GM13977 (cell line): ENCODE measurements around the gene GARIN3.

Source experiments
- DNase-seq: peaks from one replicate; pipeline ENCODE4 v3.0.0; 2012; ENCODE audit warnings: low spot score
- CTCF ChIP-seq: IDR thresholded peaks from 2 replicates; pipeline ENCODE4 v1.5.1; 2012; ENCODE audit warnings: mild to moderate bottlenecking, control low read depth; ENCODE audit not compliant: insufficient read depth; ENCODE audit errors: extremely low read depth, missing control alignments
- in situ Hi-C: fragments of 300-500 bp; cut with MboI; formaldehyde crosslinking; loops from one replicate; pipeline ENCODE4 v1.12.0; 2022; ENCODE audit warnings: low sequenced_read_pairs, low pct_unique_long_range_greater_than_20kb, mixed read lengths, inconsistent platforms; ENCODE audit not compliant: unreplicated experiment

GARIN3 gene

GRCh38 chr5:157184117-157184670 is 18.1 kb upstream of the GARIN3 start:
- no peak for TF ChIP-seq CTCF
- no peak for DNase-seq
- in situ Hi-C loops, result no loop called here

GRCh38 chr5:157182143-157182757 is 16.2 kb upstream of the GARIN3 start:
- TF ChIP-seq CTCF, result no peak
- in situ Hi-C loops, result no loop called here
- DNase-seq, result no peak

- TF ChIP-seq CTCF, result no peak
- DNase-seq, result no peak
- in situ Hi-C loops, result no loop called here
Measured at GRCh38 chr5:157180374-157181264, 14.6 kb upstream of the GARIN3 start, which contains the start of gene ITK. TSS of gene ITK (plus strand) at chr5:157180840. CDS start at chr5:157180978, 138 bp downstream.

- in situ Hi-C loops, result no loop called here
- no peak for TF ChIP-seq CTCF
- DNase-seq, result no peak
Measured at GRCh38 chr5:157178966-157179365, 12.9 kb upstream of the GARIN3 start.

- in situ Hi-C loops, result no loop called here
- no peak for DNase-seq
- TF ChIP-seq CTCF, result no peak
Measured at GRCh38 chr5:157177953-157178352, 11.9 kb upstream of the GARIN3 start.

- no peak for DNase-seq
- in situ Hi-C loops, result no loop called here
- no peak for TF ChIP-seq CTCF
Measured at GRCh38 chr5:157175071-157175612, 9.1 kb upstream of the GARIN3 start.
